GM10248 (cell line): ENCODE data around the gene TMED1.

ENCODE experiments used
- CTCF ChIA-PET: fragments of 300-600 bp; sonication (Branson Sonifier 250); formaldehyde crosslinking; extraction: SDS; loops from one replicate; lab custom pipeline; 2021; ENCODE audit warnings: antibody characterized with exemption; lab: Yijun Ruan, JAX
- POLR2A ChIA-PET: fragments of 350-650 bp; sonication (Branson Sonifier 250); formaldehyde crosslinking; extraction: SDS; loops from one replicate; lab custom pipeline; 2020; ENCODE audit warnings: antibody characterized with exemption; lab: Yijun Ruan, JAX
- DNase-seq: peaks from one replicate; pipeline ENCODE4 v3.0.0; 2012; ENCODE audit errors: extremely low spot score
- CTCF ChIP-seq: IDR thresholded peaks from 2 replicates; pipeline ENCODE4 v1.5.1; 2012; ENCODE audit warnings: mild to moderate bottlenecking, low read depth; ENCODE audit errors: extremely low read depth, missing control alignments, control extremely low read depth

The TMED1 gene

DNA sequence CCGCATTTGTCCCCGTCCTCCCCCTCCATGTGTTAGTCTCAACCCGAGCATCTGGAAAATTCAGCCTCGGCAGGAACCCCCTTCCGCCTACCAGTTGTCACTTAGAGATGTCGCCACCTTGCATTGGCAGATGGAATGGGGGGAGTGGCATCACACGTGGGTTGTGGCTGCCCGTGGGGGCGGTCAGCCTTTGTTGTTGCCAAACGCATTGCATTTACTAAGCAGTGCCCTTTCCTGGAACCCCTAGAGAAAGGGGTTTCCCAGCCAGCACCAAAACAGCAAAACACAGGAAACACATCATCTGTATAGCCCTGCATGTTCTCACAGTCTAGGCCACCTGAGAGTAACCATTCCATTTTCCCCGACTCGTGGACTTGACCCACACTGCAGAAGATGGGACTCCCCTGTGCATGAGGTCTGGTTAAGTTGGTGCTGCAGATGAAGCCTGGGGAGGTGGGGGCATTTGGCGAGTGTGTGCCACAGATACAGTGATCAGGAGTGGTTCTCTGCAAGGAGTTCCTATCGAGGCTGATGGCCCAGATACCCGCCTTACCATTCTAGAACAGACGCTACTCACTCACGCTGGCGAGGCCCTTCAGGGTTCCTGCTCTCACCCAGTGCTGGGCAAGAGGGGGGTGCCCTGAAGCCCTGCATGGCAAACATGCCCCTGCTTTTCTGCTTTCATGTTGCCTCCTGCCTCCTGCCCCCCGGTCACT, 38.3 kb downstream of the TMED1 start:
- POLR2A ChIA-PET = interaction anchor here (0.6 kb wide), 1 partner anchor 146 kb away, joined by 5 read pairs; no protein-coding TSS in a partner anchor
- TF ChIP-seq CTCF = no peak
- CTCF ChIA-PET = no interaction called here
- peak; percentile 72 for DNase-seq

- POLR2A ChIA-PET = interaction anchor here (0.6 kb wide), 1 partner anchor 145 kb away, joined by 5 read pairs; no protein-coding TSS in a partner anchor
- CTCF ChIA-PET = interaction anchor here (1.7 kb wide), 1 partner anchor 80 kb away, joined by 4 read pairs; no protein-coding TSS in a partner anchor
- no peak for TF ChIP-seq CTCF
- no peak for DNase-seq
Observed at GRCh38 chr19:10797078-10797477, 38.9 kb downstream of the TMED1 start.

- no peak for DNase-seq
- ChIA-PET POLR2A (interaction anchor here (0.6 kb wide), 1 partner anchor 145 kb away, joined by 5 read pairs; no protein-coding TSS in a partner anchor), CTCF (interaction anchor here (1.7 kb wide), 1 partner anchor 80 kb away, joined by 4 read pairs; no protein-coding TSS in a partner anchor)
- TF ChIP-seq CTCF = no peak
Observed at GRCh38 chr19:10796653-10797052, 39.4 kb downstream of the TMED1 start.

GRCh38 chr19:10789866-10790265, 46.1 kb downstream of the TMED1 start:
- ChIA-PET POLR2A (no interaction called here), CTCF (interaction anchor here (2.0 kb wide), 1 partner anchor 73 kb away, joined by 5 read pairs; the partner anchor contains the start of gene DNM2)

DNA sequence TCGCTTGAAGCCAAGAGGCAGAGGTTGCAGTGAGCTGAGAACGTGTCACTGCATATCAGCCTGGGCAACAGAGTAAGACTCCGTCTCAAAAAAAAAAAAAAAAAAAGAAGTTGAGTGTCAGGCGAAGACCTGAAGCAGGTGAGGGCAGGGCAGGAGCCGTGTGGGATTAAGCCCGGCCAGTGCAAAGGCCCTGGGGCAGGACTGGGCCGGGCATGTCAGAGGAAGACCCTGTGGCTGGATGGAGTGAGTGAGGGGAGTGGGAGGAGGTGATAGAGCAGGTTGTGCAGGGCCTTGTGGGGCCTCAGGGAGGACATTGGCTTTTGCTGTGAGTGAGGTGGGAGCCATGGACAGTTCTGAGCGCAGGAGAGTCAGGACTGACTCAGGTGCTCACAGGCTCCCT, 47.9 kb downstream of the TMED1 start:
- no peak for DNase-seq
- ChIA-PET POLR2A (no interaction called here), CTCF (interaction anchor here (1.2 to 2.0 kb wide), 4 partner anchors 7 to 71 kb away, joined by 3 to 5 read pairs (median 3); partner anchors contain the start of gene DNM2)
- TF ChIP-seq CTCF = no peak

More at GRCh38 chr19:10789866-10790265, 46.1 kb downstream of the TMED1 start:
- DNase-seq = no peak
- TF ChIP-seq CTCF = no peak

GRCh38 chr19:10784257-10784656, 51.8 kb downstream of the TMED1 start:
- TF ChIP-seq CTCF = no peak
- ChIA-PET POLR2A (interaction anchor here (0.6 to 0.7 kb wide), 3 partner anchors 10 to 114 kb away, joined by 3 to 4 read pairs (median 4); no protein-coding TSS in a partner anchor), CTCF (interaction anchor here (1.1 to 1.3 kb wide), 3 partner anchors 30 to 84 kb away, joined by 4 to 6 read pairs (median 5); partner anchors contain the start of gene DNM2)
- no peak for DNase-seq
